Measurements from ENCODE around the gene ALK.

Gene ALK

GRCh38 chr2:29657674-29658073 is 263.7 kb downstream of the ALK start:
- Histone ChIP-seq H3K4me2 (ENCODE audit: low read depth, low read length) (no peak overlapping the region), H3K4me3 (ENCODE audit: low read length) (no peak overlapping the region), H3K79me2 (ENCODE audit: low read length) (no peaks in the 10 kb centered on the region), H3K4me1 (ENCODE audit: low read length) (no peaks in the 10 kb centered on the region), H3F3A (ENCODE audit: insufficient read depth, low read length) (no peaks in the 10 kb centered on the region), H3K9me3 (replicated peaks; ENCODE audit: insufficient read depth, low read length) (no peaks in the 10 kb centered on the region), H4K20me1 (ENCODE audit: insufficient read depth, low read length) (no peaks in the 10 kb centered on the region), H3K9me2 (replicated peaks; ENCODE audit: insufficient read depth, low read length) (no peaks in the 10 kb centered on the region), H3K9ac (ENCODE audit: low read length) (no peak overlapping the region), H2AFZ (ENCODE audit: low read length) (no peak overlapping the region), H3K27me3 (replicated peaks; ENCODE audit: insufficient read depth, low read length) (no peaks in the 10 kb centered on the region), H3K27ac (ENCODE audit: low read length) (no peak overlapping the region), H3K36me3 (replicated peaks; ENCODE audit: insufficient read depth, low read length) (no peaks in the 10 kb centered on the region)
- TF ChIP-seq EZH2phosphoT487 (IDR thresholded peaks at IDR 0.05; ENCODE audit: low read length) (no peak), EZH2 (optimal IDR thresholded peaks at IDR 0.05; ENCODE audit: low read depth, low read length) (no peak), CTCF (IDR thresholded peaks at IDR 0.05; ENCODE audit: low read length) (no peak)
- no peak for DNase-seq

- DNase-seq: no peak
- Histone ChIP-seq H3K79me2 (ENCODE audit: low read length) (no peaks in the 10 kb centered on the region), H3K27ac (ENCODE audit: low read length) (no peak overlapping the region), H3F3A (ENCODE audit: insufficient read depth, low read length) (no peaks in the 10 kb centered on the region), H3K27me3 (replicated peaks; ENCODE audit: insufficient read depth, low read length) (no peaks in the 10 kb centered on the region), H4K20me1 (ENCODE audit: insufficient read depth, low read length) (no peaks in the 10 kb centered on the region), H3K4me3 (ENCODE audit: low read length) (no peak overlapping the region), H2AFZ (ENCODE audit: low read length) (no peak overlapping the region), H3K36me3 (replicated peaks; ENCODE audit: insufficient read depth, low read length) (no peaks in the 10 kb centered on the region), H3K4me1 (ENCODE audit: low read length) (no peaks in the 10 kb centered on the region), H3K9me3 (replicated peaks; ENCODE audit: insufficient read depth, low read length) (no peaks in the 10 kb centered on the region), H3K9me2 (replicated peaks; ENCODE audit: insufficient read depth, low read length) (no peaks in the 10 kb centered on the region), H3K9ac (ENCODE audit: low read length) (no peak overlapping the region), H3K4me2 (ENCODE audit: low read depth, low read length) (no peak overlapping the region)
- TF ChIP-seq CTCF (IDR thresholded peaks at IDR 0.05; ENCODE audit: low read length) (no peak), EZH2 (optimal IDR thresholded peaks at IDR 0.05; ENCODE audit: low read depth, low read length) (no peak), EZH2phosphoT487 (IDR thresholded peaks at IDR 0.05; ENCODE audit: low read length) (no peak)
Measured at GRCh38 chr2:29655391-29656086, 265.8 kb downstream of the ALK start.

GRCh38 chr2:29650631-29651097 is 270.7 kb downstream of the ALK start:
- Histone ChIP-seq H3K4me1 (ENCODE audit: low read length) (no peaks in the 10 kb centered on the region), H3K9ac (ENCODE audit: low read length) (no peak overlapping the region), H3K4me2 (ENCODE audit: low read depth, low read length) (no peak overlapping the region), H3K27me3 (replicated peaks; ENCODE audit: insufficient read depth, low read length) (no peaks in the 10 kb centered on the region), H3K36me3 (replicated peaks; ENCODE audit: insufficient read depth, low read length) (no peaks in the 10 kb centered on the region), H4K20me1 (ENCODE audit: insufficient read depth, low read length) (no peaks in the 10 kb centered on the region), H3K79me2 (ENCODE audit: low read length) (no peaks in the 10 kb centered on the region), H2AFZ (ENCODE audit: low read length) (no peak overlapping the region), H3K9me3 (replicated peaks; ENCODE audit: insufficient read depth, low read length) (no peaks in the 10 kb centered on the region), H3K9me2 (replicated peaks; ENCODE audit: insufficient read depth, low read length) (no peaks in the 10 kb centered on the region), H3K27ac (ENCODE audit: low read length) (no peak overlapping the region), H3F3A (ENCODE audit: insufficient read depth, low read length) (no peaks in the 10 kb centered on the region), H3K4me3 (ENCODE audit: low read length) (no peak overlapping the region)
- DNase-seq: no peak
- TF ChIP-seq EZH2 (optimal IDR thresholded peaks at IDR 0.05; ENCODE audit: low read depth, low read length): no peak
- no peak for TF ChIP-seq CTCF (IDR thresholded peaks at IDR 0.05; ENCODE audit: low read length)
- TF ChIP-seq EZH2phosphoT487 (IDR thresholded peaks at IDR 0.05; ENCODE audit: low read length): no peak
